ENCODE measurements around the gene HHATL. TPM values are rescaled to one million over a fixed set of nuclear protein-coding genes. Genes with fewer than 3 reads are reported as not detected.

The HHATL gene
- total and polyA plus RNA-seq, 7 donors, result 37.0 to 276 (median 166) TPM

DNA sequence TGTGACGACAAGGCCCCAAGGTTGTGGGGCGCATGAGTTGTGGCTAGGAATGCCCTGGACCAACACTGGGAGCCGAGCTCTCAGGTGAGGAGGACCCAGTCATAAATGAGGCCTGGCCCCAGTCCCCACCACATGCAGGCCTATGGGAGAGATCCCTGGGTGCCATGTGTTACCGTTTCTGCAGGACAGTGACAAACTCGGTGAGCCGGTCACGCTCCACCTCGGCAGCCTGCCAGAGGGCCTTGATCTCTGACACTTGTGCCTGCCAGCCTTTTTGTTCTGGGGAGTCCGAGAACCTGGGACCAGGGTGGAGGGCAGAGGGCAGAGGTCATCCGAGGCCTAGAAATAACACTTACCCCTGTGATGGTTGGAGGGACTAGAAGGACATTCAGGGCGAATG lies 27.7 kb upstream of the HHATL start:
- WGBS, 3 donors, result 54 to 67% (median 58%) methylated on average over 11 of the region's 11 CpGs
- Histone ChIP-seq H3K9me3 (no peaks in the 10 kb centered on the region), H3K27me3 (ENCODE audit: insufficient read depth in 3 of 3, low read length in 2 of 3) (no peaks in the 10 kb centered on the region), H3K4me3 (no peak overlapping the region), H3K36me3 (ENCODE audit: insufficient read depth in 1 of 2, low read depth in 1 of 2) (no peaks in the 10 kb centered on the region), H3K4me1 (peaks cover 33% of the 10 kb centered on the region), H3K27ac (peak overlapping the region; percentile 73)
- intact Hi-C loops (cut with DNase I), result no loop called here
- TF ChIP-seq CTCF (IDR thresholded peaks at IDR 0.05), result no peak
- peak; percentile 26 to 66 (median 34) for ATAC-seq
- DNase-seq, result peak in 1 of 2 donors; percentile 72

- H3K36me3 ChIP-seq (ENCODE audit: insufficient read depth in 1 of 2, low read depth in 1 of 2), result no peaks in the 10 kb centered on the region
- no peak overlapping the region for H3K4me3 ChIP-seq
- peak overlapping the region; percentile 73 for H3K27ac ChIP-seq
- H3K4me1 ChIP-seq, result peaks cover 33% of the 10 kb centered on the region
- WGBS, 3 donors, result 36 to 58% (median 50%) methylated on average over 6 of the region's 6 CpGs
- peak; percentile 27 to 73 (median 62) for ATAC-seq
- DNase-seq, result no peak
- no peak for TF ChIP-seq CTCF (IDR thresholded peaks at IDR 0.05)
- intact Hi-C loops (cut with DNase I), result no loop called here
- H3K9me3 ChIP-seq, result no peaks in the 10 kb centered on the region
- no peaks in the 10 kb centered on the region for H3K27me3 ChIP-seq (ENCODE audit: insufficient read depth in 3 of 3, low read length in 2 of 3)
These were observed 27.0 kb upstream of the HHATL start for GRCh38 chr3:42729404-42730145.

DNA sequence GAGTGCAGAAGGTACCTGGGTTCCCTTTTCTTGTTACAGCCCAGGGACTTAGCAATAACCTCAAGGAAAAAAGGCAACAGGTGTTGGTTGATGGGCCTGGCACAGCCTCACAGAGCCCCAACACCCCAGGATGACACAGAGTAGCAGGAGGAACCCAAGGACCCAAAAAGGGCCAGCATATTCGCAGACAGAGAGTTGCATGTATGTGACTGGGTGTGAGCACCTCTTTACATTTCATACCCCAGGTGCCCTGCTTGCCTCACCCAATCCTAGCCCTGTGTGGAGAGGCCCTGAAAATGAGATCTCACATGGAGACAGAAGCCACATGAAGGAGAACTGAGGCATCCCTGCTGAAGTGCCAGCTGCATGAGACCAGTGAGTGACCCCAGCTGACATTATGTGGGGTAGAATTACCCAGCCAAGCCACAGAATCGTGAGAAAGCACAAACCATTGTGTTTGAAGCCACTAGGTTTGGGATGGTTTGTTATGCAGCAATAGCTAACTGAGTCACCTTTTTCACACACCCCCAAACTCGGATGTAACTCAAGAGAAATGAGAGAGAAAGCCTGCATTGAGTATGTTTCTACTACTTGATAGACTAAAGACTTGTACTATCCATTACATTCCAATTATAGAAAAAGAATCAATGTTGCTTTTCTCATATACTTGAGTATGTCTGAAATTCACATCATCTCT lies 26.2 kb upstream of the HHATL start:
- H3K27me3 ChIP-seq (ENCODE audit: insufficient read depth in 3 of 3, low read length in 2 of 3), result no peaks in the 10 kb centered on the region
- ATAC-seq (peak in 1 of 4 donors; percentile 13), DNase-seq (no peak)
- H3K36me3 ChIP-seq (ENCODE audit: insufficient read depth in 1 of 2, low read depth in 1 of 2), result no peaks in the 10 kb centered on the region
- 71 to 77% (median 75%) methylated on average over 3 of the region's 3 CpGs for WGBS, 3 donors
- no peak overlapping the region for H3K4me3 ChIP-seq
- H3K27ac ChIP-seq, result peak overlapping the region; percentile 73
- no peak for TF ChIP-seq CTCF (IDR thresholded peaks at IDR 0.05)
- intact Hi-C loops (cut with DNase I), result no loop called here
- H3K9me3 ChIP-seq, result no peaks in the 10 kb centered on the region
- H3K4me1 ChIP-seq, result peaks cover 33% of the 10 kb centered on the region

- 14 to 23% (median 16%) methylated on average over 3 of the region's 3 CpGs for WGBS, 3 donors
- H3K4me3 ChIP-seq, result no peak overlapping the region
- DNase-seq, result no peak
- peak in 3 of 4 donors; percentile 36 to 80 (median 69) for ATAC-seq
- H3K9me3 ChIP-seq, result no peaks in the 10 kb centered on the region
- H3K27me3 ChIP-seq (ENCODE audit: insufficient read depth in 3 of 3, low read length in 2 of 3), result no peaks in the 10 kb centered on the region
- H3K36me3 ChIP-seq (ENCODE audit: insufficient read depth in 1 of 2, low read depth in 1 of 2), result no peaks in the 10 kb centered on the region
- peaks cover 33% of the 10 kb centered on the region for H3K4me1 ChIP-seq
- intact Hi-C loops (cut with DNase I), result no loop called here
- H3K27ac ChIP-seq, result peak overlapping the region; percentile 68
- TF ChIP-seq CTCF (IDR thresholded peaks at IDR 0.05), result no peak
These were observed 25.5 kb upstream of the HHATL start for GRCh38 chr3:42728056-42728455.

All from psoas muscle (tissue), 8 donors.